GM12891 (cell line): ENCODE results near the gene PMF1.

ENCODE experiments used
- POLR2A ChIP-seq: IDR thresholded peaks from 2 replicates; pipeline ENCODE4 v1.6.1; 2011; ENCODE audit warnings: low read depth, low read length, control low read depth
- SPI1 ChIP-seq: IDR thresholded peaks from 2 replicates; pipeline ENCODE4 v1.6.1; 2011; ENCODE audit warnings: low read depth, low read length, control low read depth

DNA sequence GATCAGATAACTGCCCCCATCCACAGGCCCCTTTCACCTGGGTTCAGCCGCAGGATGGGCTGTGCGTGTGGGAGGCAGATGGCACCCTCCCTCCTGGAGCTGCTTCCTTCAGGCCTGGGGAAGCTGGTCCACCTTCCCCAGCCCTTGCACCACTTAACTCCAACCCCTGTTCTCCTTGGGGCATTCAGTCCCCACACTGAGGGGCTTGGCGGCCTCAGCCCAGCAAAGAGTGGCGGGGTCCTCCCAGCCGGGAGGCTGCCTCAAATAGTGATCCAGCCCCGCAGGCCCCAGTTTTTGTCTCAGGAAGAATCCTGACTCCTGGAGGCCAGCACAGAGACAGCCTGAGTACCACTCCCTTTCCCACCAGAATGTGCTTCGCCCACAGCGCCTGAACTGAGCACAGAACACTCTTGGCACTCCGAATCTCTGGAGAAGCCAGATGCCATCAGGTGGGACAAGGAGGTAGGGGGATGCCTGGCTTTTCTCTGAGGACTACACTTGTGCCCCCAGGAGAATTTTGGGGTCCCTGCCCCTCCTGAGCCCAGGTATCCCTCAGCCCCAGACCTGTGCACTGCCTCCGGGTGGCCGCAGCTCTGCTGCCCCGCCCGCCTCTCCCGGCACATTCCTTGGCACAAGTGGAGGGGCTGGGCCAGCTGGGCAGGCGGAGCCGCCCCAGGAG is 34.1 kb downstream of the PMF1 start:
- no peak for TF ChIP-seq POLR2A
- no peak for TF ChIP-seq SPI1
